HG02943 (cell line): ENCODE results near the gene BLOC1S1.

Experiments
- ATAC-seq: cut with Tn5 transposase; IDR thresholded peaks from one replicate; pipeline ENCODE4 v1.9.1; 2021; ENCODE audit warnings: mild to moderate bottlenecking, low read depth, moderate library complexity; ENCODE audit not compliant: unreplicated experiment

BLOC1S1 gene

GRCh38 chr12:55707219-55707671, 8.6 kb upstream of the BLOC1S1 start:
- no peak for ATAC-seq

DNA sequence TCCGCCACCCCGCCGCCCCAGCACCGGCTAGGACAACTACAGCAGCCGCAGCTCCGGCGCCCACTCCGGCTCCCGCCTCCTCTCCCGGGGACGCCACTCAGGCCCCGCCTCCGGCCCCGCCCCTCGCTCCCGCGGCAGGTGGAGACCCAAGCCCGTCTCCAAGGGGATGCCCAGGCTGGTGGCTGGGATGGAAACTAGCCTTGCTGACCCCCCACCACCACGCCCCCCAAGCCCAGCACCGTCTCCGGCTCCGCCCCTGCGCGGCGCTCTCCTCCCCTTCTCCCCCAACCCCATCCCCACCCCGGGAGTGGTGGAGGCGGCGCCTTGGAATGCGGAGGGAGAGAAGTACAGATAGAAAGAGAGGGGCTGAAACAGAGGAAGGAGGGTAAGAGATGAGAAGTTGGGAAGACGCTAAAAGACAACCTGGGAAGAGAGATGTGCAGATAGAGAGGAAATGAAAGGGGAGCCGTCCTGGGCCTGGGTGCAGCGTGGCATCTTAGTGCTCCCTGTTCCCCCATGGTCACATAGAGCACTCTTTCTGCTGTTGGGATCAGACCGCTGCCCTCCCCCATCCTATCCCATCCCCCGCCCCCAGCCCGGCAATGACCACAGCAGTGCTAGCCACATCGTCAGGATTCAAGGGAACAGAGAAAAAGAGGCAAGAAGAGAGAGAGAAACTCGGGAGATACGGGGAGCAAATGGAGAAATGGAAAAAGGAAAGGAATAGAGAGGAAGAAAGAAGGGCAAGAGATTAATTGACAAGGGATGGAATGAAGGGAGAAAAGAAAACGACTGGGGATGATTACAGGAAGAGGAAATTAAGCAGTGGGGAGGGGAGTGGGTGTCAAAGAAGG, 7.8 kb upstream of the BLOC1S1 start, which contains the start of gene ITGA7:
TSS of gene ITGA7 (minus strand) at position 64 of the 854 bp plus-strand sequence. CDS start 222 bp downstream, outside the sequence.
- no peak for ATAC-seq

GRCh38 chr12:55708695-55709233, 7.1 kb upstream of the BLOC1S1 start:
- no peak for ATAC-seq

- no peak for ATAC-seq
These were observed 3.9 kb upstream of the BLOC1S1 start for GRCh38 chr12:55711786-55712553.

DNA sequence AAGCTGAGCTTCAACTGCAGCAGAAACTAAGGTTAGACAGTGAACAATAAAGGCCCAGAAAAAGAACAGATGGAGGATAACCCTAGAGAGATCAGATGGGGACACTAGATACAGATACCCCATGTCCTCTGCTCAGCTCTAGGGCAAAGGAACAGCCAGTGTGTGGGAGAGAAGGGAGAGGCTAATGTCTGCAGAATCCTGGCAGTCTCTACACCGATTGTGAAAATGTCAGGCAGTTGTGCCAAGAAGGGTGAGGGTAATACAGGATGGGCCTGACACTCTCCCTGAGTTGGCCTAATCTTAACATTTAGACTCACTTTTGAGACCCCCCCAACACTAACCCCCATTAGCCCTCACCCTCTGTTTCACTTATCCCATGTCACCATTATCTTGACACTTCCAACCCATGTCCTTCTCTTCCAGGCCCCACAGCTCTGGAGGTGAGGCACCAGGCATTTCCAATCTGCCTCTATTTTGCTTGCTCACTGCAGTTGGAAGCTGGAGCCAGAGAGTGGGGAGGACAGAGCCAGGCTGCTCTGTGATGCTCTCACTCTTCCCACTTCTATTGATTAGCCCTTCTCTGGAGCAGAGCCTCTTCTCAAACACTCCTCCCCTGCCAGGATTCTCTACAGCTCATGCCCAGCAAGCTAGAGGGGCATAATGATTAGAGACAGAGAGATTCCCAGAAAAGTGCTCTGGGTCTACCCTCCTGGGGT, 3.0 kb upstream of the BLOC1S1 start:
- no peak for ATAC-seq

DNA sequence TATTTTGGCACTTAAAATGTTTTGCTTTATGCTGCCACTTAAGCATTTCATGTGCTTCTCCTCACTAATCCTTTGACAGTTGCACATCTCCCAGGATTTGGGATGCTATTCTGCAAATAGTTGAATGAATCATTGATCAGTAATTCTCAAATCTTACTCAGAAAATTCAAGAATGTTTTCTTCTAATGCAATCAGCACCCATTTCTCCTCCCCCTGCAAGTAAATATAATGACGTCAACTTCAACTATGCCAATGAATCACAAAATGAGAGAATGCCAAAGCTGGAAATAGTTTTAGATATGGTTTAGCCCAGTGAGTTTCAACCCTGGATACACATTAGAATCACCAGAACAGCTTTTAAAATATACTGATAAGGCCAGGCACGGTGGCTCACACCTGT, 2.1 kb upstream of the BLOC1S1 start:
- no peak for ATAC-seq

DNA sequence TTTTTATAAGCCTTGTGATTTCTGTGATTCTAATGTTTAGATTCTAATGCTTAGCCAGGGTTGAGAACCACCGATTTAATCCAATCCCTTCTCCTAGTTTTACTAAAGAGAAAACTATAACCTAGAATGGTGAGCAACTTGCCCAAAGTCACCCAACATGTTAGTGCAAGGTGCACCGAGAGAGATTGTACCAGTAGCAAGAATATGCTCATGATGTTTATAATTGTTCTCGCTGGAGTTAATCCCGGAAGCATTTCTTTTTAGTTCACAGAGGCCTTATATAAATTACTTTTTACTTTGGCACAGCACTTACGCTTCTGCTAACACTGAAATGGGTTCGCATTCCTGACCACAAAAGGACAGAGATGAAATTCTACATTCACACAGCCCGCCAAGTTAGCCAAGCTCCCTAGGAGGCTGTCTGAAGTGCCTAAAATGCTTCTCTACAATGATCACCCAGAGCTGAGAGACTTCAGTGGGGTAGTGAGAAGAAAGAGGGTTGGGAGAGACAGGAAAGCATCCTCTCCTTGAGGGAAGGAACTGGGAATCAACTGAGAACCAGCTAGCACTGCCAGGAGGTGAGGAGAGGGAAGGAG, 579 bp upstream of the BLOC1S1 start:
- ATAC-seq: no peak

- ATAC-seq: no peak
These were observed 724 bp downstream of the BLOC1S1 start for GRCh38 chr12:55716582-55716957.

- ATAC-seq: no peak
These were observed 1.5 kb downstream of the BLOC1S1 start for GRCh38 chr12:55717011-55718007.

DNA sequence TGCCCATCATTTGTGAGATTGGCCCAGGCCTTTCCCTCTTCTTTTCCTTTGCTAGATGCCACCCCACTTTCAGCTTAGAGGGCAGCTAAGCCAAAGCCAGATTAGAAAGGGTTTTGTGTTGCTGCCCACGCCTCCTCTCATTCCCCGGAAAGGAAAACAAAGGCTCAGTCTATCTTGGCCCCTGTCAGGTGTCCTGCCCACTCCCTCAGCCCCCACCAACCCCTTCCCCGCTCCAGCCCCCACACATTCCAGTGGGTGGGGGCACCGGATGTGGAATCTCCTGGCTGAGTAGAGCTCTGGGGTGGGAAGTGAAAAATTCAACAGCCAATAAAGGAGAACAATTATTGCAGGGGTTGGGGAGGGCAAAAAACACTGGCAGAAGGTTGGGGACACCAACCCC, 2.2 kb downstream of the BLOC1S1 start:
- no peak for ATAC-seq

DNA sequence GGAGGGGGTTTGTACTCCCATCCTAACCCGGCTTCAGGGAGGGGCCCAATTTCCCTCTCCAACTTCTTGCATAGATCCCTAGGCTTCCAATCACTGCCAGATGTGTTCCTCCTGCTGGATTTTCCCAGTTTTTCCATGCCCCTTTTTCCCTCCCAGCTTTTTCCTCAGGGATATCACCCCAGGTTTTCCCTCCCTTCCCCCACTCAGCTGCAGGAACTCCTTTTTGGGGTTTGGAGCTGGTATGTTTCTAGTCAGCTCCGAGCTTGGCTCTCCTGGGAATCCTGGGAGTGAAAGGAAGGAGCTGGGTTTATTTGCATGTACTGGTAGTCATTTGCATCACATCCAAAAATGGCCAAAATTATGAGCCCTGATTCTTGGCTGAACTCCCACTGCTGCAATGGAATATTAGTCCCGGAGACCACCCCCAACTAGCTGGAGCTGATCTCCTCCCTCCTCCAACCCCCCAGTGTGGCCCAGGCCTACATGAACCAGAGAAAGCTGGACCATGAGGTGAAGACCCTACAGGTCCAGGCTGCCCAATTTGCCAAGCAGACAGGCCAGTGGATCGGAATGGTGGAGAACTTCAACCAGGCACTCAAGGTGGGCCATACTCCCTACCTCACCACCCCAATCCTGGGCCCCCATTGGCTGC, 2.9 kb downstream of the BLOC1S1 start:
- ATAC-seq: no peak

DNA sequence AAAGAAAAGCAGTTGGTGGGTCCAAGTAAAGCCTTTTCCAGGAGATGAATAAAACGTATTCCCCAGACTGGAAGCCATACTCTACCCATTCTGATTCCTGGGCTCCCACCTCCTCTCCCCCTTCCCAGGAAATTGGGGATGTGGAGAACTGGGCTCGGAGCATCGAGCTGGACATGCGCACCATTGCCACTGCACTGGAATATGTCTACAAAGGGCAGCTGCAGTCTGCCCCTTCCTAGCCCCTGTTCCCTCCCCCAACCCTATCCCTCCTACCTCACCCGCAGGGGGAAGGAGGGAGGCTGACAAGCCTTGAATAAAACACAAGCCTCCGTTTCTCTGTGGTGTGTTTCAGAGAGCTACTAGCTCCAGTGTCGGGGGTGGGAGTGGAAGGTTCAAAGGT, 3.5 kb downstream of the BLOC1S1 start:
- no peak for ATAC-seq

DNA sequence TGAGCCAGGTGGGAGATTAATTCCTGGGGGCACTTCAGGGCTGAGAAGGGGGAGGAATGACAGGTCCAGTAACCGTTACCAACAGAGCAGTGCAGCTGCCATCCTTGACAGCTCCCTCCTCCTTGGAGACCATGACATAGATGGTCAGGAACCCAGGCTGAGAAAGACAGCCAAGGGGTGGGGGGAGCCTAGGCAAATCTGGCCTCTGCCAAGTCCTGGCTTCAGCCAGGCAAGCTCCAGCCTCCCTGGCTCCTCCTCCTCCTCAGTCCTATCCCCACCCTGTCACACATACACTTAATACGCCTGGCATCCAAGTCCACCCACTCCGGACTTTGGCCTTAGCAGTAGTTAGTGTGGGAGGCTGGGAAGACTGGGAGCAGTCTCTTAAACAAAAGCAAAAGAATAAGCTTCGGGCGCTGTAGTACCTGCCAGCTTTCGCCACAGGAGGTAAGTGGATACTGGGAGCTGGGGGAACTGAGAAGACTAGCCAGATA, 4.3 kb downstream of the BLOC1S1 start, which contains the start of gene RDH5:
TSS of gene RDH5 (plus strand) at position 323 of the 494 bp plus-strand sequence. CDS start 792 bp downstream, outside the sequence.
- ATAC-seq: no peak

- ATAC-seq: no peak
These were observed 5.1 kb downstream of the BLOC1S1 start for GRCh38 chr12:55720894-55721444.

- no peak for ATAC-seq
These were observed 5.9 kb downstream of the BLOC1S1 start for GRCh38 chr12:55721601-55722213.

- ATAC-seq: no peak
These were observed 7.1 kb downstream of the BLOC1S1 start for GRCh38 chr12:55722948-55723347.

DNA sequence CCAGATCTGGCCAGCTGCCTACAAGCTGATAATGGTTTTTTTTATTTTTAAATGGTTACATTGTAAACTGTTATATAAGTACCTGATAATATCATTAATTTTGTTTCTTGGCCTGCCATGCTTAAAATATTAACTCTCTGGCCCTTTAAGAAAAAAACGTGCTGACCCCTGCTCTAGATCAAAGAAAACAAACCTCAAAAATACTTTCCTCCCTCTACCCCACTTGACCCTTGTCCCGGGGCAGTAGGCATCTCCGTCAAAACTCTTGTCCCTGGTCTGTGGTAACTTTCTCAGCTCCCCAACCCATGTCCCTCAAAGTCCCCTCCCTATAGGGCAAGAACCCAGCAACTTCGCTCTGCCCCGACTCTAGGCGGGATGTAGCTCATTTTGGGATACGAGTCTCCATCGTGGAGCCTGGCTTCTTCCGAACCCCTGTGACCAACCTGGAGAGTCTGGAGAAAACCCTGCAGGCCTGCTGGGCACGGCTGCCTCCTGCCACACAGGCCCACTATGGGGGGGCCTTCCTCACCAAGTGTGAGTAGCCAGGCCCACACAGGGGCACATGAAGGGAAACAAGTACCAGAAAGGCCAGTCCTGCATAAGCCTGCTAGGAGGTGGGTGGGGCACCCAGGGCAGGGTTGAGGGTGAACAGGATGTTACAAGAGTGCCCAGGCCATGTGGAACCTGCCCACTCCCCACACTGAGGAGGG, 7.8 kb downstream of the BLOC1S1 start:
- no peak for ATAC-seq
